ENCODE data around the gene GNG8.

GNG8 gene

GRCh38 chr19:46600384-46601317 lies 35.4 kb downstream of the GNG8 start:
- DNase-seq = peak; percentile 99

GRCh38 chr19:46599716-46600373 lies 36.2 kb downstream of the GNG8 start:
- DNase-seq = no peak

- DNase-seq = no peak
Observed at GRCh38 chr19:46598372-46598917, 37.6 kb downstream of the GNG8 start.

GRCh38 chr19:46596008-46596407 lies 40.0 kb downstream of the GNG8 start:
- DNase-seq = no peak

- DNase-seq = no peak
Observed at GRCh38 chr19:46591870-46592269, 44.1 kb downstream of the GNG8 start.

- no peak for DNase-seq
Observed at GRCh38 chr19:46591254-46591653, 44.7 kb downstream of the GNG8 start.

GRCh38 chr19:46587861-46588260 lies 48.1 kb downstream of the GNG8 start:
- no peak for DNase-seq

- DNase-seq = no peak
Observed at GRCh38 chr19:46586294-46586693, 49.7 kb downstream of the GNG8 start.

- DNase-seq = no peak
Observed at GRCh38 chr19:46585539-46585938, 50.5 kb downstream of the GNG8 start.

All from NCI-H1105 (cell line).